ENCODE measurements around the gene PAPLN.
"Not testable (repeated sequence)": the region's sequence is repeated elsewhere in the genome, so short reads cannot be mapped to it uniquely, and the experiment has no call there.

PAPLN gene, protein sequence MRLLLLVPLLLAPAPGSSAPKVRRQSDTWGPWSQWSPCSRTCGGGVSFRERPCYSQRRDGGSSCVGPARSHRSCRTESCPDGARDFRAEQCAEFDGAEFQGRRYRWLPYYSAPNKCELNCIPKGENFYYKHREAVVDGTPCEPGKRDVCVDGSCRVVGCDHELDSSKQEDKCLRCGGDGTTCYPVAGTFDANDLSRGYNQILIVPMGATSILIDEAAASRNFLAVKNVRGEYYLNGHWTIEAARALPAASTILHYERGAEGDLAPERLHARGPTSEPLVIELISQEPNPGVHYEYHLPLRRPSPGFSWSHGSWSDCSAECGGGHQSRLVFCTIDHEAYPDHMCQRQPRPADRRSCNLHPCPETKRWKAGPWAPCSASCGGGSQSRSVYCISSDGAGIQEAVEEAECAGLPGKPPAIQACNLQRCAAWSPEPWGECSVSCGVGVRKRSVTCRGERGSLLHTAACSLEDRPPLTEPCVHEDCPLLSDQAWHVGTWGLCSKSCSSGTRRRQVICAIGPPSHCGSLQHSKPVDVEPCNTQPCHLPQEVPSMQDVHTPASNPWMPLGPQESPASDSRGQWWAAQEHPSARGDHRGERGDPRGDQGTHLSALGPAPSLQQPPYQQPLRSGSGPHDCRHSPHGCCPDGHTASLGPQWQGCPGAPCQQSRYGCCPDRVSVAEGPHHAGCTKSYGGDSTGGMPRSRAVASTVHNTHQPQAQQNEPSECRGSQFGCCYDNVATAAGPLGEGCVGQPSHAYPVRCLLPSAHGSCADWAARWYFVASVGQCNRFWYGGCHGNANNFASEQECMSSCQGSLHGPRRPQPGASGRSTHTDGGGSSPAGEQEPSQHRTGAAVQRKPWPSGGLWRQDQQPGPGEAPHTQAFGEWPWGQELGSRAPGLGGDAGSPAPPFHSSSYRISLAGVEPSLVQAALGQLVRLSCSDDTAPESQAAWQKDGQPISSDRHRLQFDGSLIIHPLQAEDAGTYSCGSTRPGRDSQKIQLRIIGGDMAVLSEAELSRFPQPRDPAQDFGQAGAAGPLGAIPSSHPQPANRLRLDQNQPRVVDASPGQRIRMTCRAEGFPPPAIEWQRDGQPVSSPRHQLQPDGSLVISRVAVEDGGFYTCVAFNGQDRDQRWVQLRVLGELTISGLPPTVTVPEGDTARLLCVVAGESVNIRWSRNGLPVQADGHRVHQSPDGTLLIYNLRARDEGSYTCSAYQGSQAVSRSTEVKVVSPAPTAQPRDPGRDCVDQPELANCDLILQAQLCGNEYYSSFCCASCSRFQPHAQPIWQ

DNA sequence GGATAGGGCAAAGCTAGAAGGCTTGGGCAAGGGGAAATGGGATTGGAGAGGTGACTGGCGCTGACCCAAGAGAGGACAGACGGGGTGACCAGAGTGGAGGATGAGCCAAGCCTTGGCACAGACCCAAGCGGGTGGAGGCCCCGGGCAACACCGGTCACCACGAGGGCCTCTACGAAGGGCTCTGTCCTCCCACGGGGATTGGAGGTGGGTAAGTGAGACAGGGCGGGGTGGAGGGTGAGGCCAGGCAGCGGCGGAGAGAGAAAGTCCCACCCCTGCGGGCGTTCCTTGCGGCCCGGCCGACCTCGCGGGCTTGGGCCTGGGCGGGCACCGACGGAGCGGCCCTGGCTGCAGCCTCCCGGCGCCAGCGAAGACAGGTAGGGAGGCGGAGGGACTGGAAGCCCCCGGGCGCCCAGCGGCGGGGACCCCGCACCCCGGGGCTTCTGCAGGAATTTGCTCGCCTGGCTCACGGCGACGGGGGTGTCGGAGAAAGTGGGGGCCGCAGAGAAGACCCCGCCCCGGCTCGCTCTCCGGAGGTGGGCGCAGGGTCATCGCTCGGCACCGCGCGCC lies at the start of gene PAPLN:
Gene PAPLN (plus strand): TSS at position 288 of the 567 bp plus-strand sequence. CDS start 2,273 bp downstream, outside the sequence.
- DNase-seq, result no peak

DNA sequence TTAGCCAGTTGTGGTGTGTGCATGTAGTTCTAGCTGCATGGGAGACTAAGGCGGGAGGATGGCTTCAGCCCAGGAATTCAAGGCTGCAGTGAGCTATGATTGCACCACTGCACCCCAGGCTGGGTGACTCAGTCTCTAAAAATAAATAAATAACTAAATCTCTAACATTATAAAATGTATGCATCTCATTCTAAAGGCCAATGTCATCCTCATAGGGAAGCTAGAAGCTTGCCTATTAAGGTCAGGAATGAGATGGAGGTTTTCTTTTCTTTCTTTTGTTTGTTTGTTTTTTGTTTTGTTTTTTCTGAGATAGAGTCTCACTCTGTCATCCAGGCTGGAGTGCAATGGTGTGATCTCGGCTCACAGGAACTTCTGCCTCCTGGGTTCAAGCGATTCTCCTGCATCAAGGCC lies 48.8 kb upstream of the PAPLN start:
- no peak for DNase-seq

DNA sequence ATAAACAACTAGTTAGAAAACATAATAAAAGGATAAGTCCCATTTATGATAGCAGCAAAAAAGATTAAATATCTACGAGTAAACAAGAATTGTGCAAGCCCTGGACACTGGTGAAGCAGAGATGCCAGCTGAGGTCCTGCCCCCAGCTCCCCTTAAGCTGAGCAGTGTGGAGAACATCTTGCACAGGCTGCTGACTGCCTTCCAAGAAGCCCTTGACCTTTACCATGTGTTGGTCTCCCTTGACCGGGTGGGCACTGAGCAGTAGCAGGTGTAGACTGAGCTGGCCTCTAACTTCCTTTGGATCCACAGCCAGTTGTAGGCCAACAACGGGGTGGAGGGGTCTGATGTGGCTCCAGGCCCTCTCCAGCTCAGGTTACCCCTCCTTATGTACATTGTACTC lies 47.7 kb upstream of the PAPLN start:
- no peak for DNase-seq

DNA sequence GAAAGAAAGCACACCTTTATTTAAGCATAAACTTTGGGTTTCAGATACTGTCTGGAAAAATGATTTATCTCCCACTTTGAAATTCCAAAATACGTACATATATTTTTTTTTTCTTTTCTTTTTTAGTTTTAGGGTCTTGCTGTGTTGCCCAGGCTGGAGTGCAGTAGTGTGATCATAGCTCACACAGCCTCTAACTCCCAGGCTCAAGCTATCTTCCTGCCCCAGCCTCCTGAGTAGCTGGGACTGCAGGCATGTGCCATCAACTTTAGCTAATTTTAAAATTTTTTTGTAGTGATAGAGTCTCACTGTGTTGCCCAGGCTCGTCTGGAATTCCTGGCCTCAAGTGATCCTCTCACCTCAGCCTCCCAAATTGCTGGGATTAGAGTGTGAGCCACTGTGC lies 45.9 kb upstream of the PAPLN start:
- no peak for DNase-seq

DNA sequence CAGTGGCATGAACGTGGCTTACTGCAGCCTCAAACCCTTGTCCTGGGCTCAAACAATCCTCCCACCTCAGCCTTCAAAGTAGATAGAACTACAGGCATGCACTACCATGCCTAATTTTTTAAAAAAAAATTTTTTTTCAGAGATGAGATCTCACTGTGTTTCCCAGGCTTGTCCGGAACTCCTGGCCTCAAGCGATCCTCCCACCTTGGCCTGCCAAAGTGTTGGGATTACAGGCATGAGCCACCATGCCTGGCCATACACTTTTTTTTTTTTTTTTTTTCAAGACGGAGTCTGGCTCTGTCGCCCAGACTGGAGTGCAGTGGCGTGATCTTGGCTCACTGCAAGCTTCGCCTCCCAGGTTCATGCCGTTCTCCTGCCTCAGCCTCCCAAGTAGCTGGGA lies 43.0 kb upstream of the PAPLN start:
- DNase-seq, result not testable (repeated sequence)

DNA sequence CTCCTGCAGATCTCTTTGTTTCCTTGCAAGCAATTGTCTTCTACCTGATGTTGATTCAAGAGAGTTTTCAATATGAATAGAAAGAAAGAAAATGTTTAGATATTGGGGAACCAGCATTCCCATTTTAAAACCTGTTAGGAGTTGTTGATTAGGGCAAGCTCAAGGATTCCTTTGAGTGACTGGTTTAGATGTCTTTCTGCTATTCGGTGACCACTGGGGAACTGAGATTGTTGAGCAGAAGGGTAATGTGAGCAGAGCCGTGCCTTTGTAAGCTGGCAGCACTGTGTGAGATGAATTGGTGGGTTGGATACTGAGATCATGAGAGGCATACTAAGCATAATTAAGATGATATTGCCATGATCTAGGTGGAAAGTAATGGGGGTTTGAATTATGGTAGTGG lies 39.1 kb upstream of the PAPLN start:
- no peak for DNase-seq

DNA sequence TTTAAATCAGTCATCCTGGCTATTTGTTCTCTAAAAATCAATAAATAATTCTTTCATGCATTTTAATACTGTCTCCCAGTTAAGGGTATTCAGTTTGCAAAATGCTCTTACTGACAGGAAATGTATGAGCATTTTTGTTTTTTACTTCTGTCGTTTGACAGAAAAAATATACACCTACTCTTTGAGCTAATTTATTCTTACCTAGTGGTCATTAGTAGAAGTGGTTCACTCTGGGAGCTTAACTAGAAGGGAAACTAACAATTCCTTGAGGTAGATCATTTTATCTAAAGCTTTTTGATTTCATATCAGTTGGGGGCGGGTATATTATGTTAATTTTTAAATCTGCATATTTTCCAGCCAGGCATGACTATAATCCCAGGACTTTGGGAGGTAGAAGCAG lies 33.8 kb upstream of the PAPLN start:
- DNase-seq, result no peak

DNA sequence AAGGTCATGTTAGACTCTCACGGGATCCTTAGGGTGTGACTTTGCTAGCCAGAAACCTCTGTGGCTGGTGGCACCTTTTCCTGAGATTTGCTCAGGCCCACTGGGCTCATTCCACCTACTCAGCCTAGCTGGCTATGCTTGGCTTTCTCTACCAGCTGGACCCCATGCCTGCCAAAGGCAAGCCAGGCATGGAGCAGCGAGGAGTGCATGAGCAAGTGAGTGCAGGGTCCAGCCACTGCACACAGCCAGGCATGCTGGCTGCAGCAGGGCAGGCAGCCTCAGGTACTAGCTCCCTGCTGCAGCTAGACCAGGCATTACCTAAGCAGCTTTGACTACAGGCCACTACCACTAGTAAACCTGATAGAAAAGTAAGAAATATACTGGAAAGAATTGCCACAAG lies 29.7 kb upstream of the PAPLN start:
- DNase-seq, result no peak

DNA sequence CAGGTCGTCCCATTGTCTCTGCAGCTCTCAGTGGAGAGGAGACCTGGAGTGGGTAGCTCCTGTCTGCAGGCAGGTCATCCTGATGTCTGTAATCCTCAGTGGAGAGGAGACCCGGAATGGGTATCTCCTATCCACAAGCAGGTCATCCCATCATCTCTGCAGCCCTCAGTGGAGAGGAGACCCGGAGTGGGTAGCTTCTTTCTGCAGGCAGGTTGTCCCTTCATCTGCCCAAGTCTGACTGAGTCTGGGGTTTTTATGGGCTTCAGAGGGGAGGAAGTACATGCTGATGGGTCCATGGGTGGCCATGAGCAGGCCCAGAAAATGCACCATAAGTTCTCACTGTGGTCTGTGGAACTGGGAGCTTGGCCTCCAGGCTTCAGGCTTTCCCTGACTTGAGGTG lies 28.9 kb upstream of the PAPLN start:
- DNase-seq, result no peak

DNA sequence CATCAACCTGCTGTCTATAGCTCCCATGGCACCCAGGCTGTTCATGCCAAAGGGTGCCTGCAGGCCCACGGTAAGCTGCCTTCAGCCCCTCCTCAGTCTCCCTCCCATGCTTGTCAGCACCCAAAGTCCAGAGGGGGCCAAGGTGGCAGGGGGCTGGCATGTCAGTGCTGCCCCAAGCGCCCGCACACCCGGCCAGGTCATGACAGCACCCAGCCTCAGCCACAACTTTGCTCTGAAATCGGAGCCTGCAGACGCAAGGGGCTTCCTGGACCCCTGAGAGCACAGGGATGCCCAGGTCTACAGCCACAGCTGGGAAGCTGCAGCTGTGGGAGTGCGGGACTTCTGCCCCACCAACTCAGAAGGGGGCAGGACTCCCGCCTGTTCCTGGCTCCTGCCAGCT lies 28.5 kb upstream of the PAPLN start:
- no peak for DNase-seq

DNA sequence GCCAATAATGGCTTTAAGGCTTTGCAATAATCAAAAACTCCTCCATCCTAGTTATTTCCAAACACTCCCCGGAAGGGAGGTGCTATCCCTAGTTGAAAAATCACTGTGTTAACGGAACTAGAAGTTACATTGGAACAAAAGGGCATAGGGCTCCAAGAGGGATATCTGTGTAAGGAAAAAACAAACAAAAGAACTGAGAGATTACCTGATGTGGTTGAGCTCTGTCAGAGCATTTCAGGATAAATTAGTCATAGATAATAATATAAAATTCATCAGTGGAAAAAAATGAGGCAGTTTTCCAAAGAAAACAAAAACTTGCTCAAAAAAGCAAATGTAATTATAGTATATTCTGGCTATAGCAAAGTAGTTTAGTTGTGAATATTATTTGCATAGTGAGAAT lies 27.4 kb upstream of the PAPLN start:
- DNase-seq, result no peak

DNA sequence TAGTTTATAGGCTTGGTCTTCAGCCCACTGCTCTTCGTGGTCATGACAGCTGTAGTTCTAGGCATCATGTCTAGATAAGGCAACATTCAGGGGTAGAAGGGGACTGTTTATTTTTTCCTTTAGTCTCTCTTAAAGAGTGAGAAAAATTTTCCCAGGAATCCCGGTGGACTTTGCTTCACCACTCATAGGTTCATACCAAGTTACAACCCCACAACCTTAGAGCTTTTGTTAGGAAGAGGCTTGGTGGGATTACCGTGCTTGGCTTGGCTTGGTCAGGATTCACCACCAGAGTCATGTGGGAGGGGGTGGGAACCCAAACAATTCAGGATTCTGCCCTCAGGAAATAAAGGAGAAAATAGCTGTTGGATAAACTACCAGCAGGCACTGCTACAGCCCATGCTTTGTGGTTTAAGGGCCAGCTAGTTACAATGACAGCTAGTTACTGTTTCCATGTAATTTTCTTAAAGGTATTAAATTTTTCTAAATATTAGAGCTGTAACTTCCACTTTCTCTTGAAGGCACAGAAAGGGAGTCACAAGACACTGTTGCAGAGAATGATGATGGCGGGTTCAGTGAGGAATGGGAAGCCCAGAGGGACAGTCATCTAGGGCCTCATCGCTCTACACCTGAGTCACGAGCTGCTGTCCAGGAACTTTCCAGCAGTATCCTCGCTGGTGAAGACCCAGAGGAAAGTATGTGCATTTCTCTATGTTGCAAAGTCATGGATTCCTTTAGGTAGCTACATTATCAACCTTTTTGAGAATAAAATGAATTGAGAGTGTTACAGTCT lies 25.9 kb upstream of the PAPLN start:
- DNase-seq, result no peak

DNA sequence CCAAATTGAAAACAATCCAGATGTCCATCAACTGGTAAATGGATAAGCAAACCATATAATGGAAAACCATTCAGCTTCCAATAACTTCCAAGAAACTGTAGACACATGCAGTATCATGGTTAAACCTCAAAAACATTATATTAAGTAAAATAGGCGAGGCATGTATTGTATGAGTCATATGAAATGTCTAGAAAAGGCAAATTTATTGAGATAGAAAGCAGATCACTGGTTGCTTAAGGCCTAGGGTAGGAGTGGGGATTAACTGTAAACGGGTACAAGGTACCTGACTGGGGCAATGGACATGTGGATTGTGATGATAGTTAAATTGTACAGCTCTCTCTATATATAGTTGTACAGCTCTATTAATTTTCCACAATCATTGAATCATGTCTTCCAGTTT lies 21.3 kb upstream of the PAPLN start:
- DNase-seq, result no peak

DNA sequence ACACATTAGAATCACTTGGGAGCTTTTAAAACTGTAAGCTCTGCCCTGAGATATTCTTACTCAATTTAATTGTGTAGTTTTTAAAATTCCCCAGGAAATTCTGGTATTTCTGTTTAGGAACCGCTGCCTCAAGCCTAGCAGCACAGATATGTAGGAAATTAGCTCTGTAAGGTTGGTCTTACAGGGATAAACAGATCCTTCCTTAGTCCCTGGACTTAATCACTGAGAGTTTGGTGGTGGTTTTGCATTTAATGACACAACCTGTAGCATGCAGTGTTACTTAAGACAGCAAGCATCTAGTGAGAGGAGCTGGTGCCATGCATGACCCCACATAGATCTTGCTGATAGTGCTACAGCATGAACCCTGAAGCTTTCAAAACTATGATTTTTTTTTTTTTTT lies 19.9 kb upstream of the PAPLN start:
- DNase-seq, result no peak

DNA sequence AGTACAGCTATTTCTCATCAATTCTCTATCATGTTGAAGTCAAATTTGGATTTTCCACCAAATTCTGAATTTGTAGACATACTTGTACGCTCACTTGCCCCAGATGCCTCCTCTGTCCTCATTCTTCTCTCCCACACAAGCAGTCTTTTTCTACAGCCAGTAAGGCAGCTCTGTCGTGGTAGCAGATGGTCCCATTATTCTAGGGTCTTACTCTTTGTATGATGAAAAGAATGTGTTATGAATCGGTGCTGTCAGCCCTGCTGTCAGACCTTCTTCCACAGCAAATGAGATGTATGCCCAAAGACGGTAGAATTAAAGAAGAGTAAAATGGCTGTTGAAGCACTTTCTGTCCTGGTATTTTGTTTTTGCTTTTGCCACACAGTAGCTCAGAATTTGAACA lies 17.2 kb upstream of the PAPLN start:
- DNase-seq, result no peak

DNA sequence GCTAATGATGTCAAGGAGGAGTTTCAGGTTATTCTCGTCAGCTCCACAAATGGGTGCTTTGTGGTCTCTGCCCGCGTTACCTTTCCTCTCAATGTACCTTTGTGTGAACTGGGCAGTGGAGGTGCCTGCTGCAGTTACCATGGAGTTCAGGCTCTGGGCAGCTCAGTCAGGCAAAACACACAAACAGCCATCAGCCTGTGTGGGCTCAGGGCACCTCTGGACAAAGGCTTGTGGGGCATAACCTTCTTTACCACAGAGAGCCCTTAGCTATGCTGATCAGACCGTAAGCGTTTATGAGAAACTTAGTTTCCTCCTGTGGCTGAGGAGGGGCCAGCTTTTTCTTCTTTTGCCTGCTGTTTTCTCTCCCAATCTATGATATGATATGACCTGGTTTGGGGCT lies 16.7 kb upstream of the PAPLN start:
- no peak for DNase-seq

DNA sequence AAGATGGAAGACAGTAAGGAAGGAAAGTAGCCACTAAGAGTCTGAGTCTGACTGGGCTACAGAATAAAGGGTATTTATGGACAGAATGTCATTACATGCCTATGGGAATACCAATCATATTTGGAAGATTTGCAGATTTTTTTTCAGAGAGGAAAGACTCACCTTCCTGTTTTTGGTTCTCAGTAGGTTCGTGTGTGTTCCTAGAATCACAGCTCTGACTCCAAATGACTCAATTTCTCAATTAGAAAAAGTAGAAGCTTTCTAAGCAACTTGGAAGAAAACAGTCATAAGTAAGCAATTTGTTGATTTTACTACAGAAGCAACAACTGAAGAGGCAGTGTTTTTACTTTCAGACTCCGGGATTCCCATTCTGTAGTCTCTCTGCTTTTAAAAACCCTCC lies 15.4 kb upstream of the PAPLN start:
- DNase-seq, result no peak

DNA sequence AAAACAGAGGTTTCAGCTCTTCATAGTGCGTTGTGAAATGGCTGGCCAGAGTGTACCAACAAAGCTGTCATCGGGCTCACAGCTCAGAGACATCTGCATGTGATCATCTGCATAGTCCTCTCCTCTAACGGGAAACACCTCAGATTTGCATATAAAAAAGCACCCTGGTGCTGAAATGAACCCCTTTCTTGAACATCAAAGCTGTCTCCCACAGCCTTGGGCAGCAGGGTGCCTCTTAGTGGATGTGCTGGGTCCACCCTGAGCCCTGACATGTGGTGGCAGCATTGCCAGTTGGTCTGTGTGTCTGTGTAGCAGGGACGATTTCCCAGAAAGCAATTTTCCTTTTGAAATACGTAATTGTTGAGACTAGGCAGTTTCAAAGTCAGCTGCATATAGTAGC lies 14.3 kb upstream of the PAPLN start:
- no peak for DNase-seq

DNA sequence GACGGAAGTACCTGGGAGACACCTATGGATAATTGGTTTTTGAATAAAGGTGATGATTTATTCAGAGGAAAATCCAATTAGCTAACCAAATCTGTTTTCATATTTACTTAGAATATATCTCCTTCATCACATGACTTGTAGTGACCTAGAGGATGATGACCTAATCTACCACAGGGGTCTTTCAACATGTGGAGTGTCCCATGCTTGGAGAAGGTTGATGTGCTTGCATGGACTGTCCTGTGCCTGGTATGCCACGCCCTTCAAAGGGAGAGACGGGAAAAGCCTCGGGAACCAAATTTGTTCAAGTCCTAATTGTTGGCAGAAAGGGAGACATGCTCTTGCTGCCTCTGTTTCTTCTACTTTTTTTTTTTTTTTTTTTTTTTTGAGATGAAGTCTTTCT lies 11.8 kb upstream of the PAPLN start:
- DNase-seq, result no peak

DNA sequence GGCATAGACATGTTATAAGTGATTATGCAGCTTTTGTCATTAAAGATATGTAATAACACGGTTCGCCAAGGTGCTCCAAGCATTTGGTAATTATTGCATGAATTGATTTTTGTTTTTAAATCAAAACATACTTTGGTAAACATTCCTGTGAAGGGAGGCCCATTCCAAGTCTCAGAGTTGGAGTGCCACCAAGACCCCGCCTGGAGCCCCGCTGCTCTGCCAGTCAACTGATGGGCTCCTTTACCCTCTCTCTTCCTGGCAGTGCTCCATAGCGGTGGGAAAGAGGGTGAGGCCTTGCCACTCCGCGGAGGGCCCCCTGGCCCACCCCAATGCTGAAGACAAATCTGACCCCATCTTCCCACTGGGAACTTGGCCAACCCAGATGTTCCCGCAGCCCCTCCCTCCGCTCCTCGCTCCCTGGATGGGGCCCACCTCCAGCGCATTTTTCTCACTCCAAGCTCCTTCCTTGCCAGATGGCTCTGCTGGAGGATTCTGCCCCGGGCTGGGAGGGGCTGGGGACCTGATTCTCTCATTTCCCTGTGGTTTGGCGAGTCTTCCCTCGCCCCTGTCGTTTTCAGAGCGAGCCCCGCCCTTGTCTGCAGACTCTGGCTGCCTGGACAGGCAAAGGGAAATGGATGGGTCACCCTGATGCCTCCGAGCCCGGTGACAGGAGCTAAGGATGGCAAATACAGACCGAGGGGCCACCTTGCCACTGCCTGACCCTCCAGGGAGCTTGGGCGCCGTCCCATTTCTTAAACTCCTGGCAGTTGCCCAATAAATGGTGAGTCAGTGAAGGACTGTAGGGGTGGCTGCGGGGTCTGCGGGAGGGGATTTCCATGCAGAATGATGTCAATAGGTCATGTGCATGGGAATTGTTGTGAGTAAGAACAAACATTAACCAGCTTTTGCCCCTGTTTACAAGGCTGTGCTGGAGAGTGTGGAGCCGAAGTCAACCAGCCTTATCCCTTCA lies 9.2 kb upstream of the PAPLN start:
- DNase-seq, result no peak

DNA sequence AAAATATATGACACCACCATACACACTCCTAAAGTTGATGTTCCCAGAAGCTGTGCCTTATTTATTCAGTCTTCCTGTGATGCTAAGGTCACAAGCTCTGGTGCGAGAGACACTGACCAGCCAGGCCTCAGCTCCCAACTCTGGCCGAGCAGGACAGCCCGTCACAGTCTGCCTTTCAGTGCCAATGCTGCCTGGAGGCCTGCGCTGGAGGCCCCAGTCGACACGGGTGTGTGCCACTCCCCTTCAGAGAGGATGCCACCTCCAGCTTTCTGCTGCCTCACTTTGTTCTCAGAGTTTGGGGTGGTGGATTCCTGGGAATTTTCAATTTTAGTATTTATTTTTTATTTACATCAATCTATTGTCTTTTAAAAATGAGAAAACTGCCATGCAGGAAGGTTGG lies 7.3 kb upstream of the PAPLN start:
- DNase-seq, result no peak
